IMR-90 (cell line): ENCODE measurements around the gene PCDHGA12. TPM values are rescaled to one million over a fixed set of nuclear protein-coding genes. Genes with fewer than 3 reads are reported as not detected.

Experiments used
- ATAC-seq: fragments of 200-7000 bp; cut with Tn5 transposase; 2 replicates; pipeline ENCODE4 v1.9.1; 2020; ENCODE audit warnings: low read depth, mild to moderate bottlenecking, moderate library complexity
- BruUV-seq: library from RNA; stranded (reverse); fragments of 400-500 nt; replicated peaks from 2 replicates; lab custom pipeline; 2021; lab: Mats Ljungman, UMichigan
- CTCF ChIA-PET: fragments of 300-600 bp; formaldehyde crosslinking; extraction: SDS; loops from one replicate; lab custom pipeline; 2021; ENCODE audit warnings: antibody characterized with exemption; lab: Yijun Ruan, JAX
- POLR2A ChIA-PET: fragments of 300-600 bp; sonication (Branson Sonifier 250); formaldehyde crosslinking; loops from one replicate; lab custom pipeline; 2022; ENCODE audit warnings: antibody characterized with exemption; ENCODE audit not compliant: unreplicated experiment; lab: Charles Lee
- DNase-seq: peaks from one replicate; pipeline ENCODE4 v3.0.0; 2013
- H2AFZ ChIP-seq: replicated peaks from 2 replicates; pipeline ENCODE3; 2013; ENCODE audit warnings: low read length, mild to moderate bottlenecking; ENCODE audit not compliant: poor library complexity
- H2AK5ac ChIP-seq: 2 replicates; pipeline ENCODE4 v1.6.1; 2013; ENCODE audit warnings: low read depth, low read length, inconsistent platforms
- H2AK9ac ChIP-seq: replicated peaks from 2 replicates; pipeline ENCODE3; 2013; ENCODE audit warnings: mild to moderate bottlenecking, low read depth, low read length, moderate library complexity; ENCODE audit not compliant: poor library complexity
- H2BK120ac ChIP-seq: 2 replicates; pipeline ENCODE4 v1.6.1; 2013; ENCODE audit warnings: low read depth, low read length, inconsistent platforms
- H2BK15ac ChIP-seq: 3 replicates; pipeline ENCODE4 v1.6.1; 2013; ENCODE audit warnings: low read depth, low read length, inconsistent platforms
- H2BK20ac ChIP-seq: 2 replicates; pipeline ENCODE4 v1.6.1; 2013; ENCODE audit warnings: low read depth, mild to moderate bottlenecking, inconsistent platforms, low read length, moderate library complexity
- H2BK5ac ChIP-seq: 2 replicates; pipeline ENCODE4 v1.6.1; 2013; ENCODE audit warnings: mild to moderate bottlenecking, low read depth, low read length, inconsistent platforms; ENCODE audit not compliant: poor library complexity, severe bottlenecking
- H3K14ac ChIP-seq: replicated peaks from 2 replicates; pipeline ENCODE4 v1.6.1; 2013; ENCODE audit warnings: low read depth, low read length, inconsistent platforms
- H3K18ac ChIP-seq: 2 replicates; pipeline ENCODE4 v1.6.1; 2013; ENCODE audit warnings: low read depth, low read length, control low read depth
- H3K23ac ChIP-seq: 2 replicates; pipeline ENCODE4 v1.6.1; 2013; ENCODE audit warnings: low read depth, low read length, inconsistent platforms
- H3K27ac ChIP-seq: 2 replicates; pipeline ENCODE4 v1.5.1; 2013; ENCODE audit warnings: mild to moderate bottlenecking, control low read depth, low read length; ENCODE audit not compliant: insufficient read depth
- H3K27me3 ChIP-seq: 2 replicates; pipeline ENCODE4 v1.6.1; 2013; ENCODE audit warnings: low read length; ENCODE audit not compliant: control insufficient read depth, insufficient read depth
- H3K36me3 ChIP-seq: 2 replicates; pipeline ENCODE4 v1.6.1; 2013; ENCODE audit warnings: low read length, mixed read lengths; ENCODE audit not compliant: control insufficient read depth, insufficient read depth
- H3K4ac ChIP-seq: 2 replicates; pipeline ENCODE4 v1.6.1; 2013; ENCODE audit warnings: low read depth, low read length, inconsistent platforms
- H3K4me1 ChIP-seq: 2 replicates; pipeline ENCODE4 v1.6.1; 2013; ENCODE audit warnings: low read length, mixed read lengths; ENCODE audit not compliant: control insufficient read depth, insufficient read depth
- H3K4me2 ChIP-seq: 2 replicates; pipeline ENCODE4 v1.6.1; 2013; ENCODE audit warnings: low read depth, mild to moderate bottlenecking, control low read depth, low read length, moderate library complexity
- H3K4me3 ChIP-seq: 2 replicates; pipeline ENCODE4 v1.5.1; 2013; ENCODE audit warnings: low read depth, mild to moderate bottlenecking, control low read depth, low read length, moderate library complexity; ENCODE audit not compliant: insufficient read depth
- H3K56ac ChIP-seq: 2 replicates; pipeline ENCODE4 v1.6.1; 2013; ENCODE audit warnings: low read length, inconsistent platforms; ENCODE audit not compliant: insufficient read depth; ENCODE audit errors: extremely low read depth
- H3K79me1 ChIP-seq, 2 experiments: 2 replicates each; pipeline ENCODE4 v1.6.1; 2013; ENCODE audit warnings: low read length in 2 of 2, inconsistent platforms in 1 of 2, low read depth in 1 of 2
- H3K9ac ChIP-seq: 2 replicates; pipeline ENCODE4 v1.6.1; 2013; ENCODE audit warnings: low read depth, low read length, control low read depth
- H3K9me1 ChIP-seq: 2 replicates; pipeline ENCODE4 v1.6.1; 2013; ENCODE audit warnings: low read length, inconsistent platforms; ENCODE audit not compliant: insufficient read depth
- H3K9me3 ChIP-seq: 2 replicates; pipeline ENCODE4 v1.6.1; 2013; ENCODE audit warnings: low read length; ENCODE audit not compliant: control insufficient read depth, insufficient read depth
- H4K20me1 ChIP-seq: 2 replicates; pipeline ENCODE4 v1.6.1; 2013; ENCODE audit warnings: low read length, inconsistent platforms; ENCODE audit not compliant: insufficient read depth
- H4K5ac ChIP-seq: 2 replicates; pipeline ENCODE4 v1.6.1; 2013; ENCODE audit warnings: mild to moderate bottlenecking, low read depth, low read length, control low read depth
- H4K8ac ChIP-seq, 2 experiments: 2 replicates each; pipeline ENCODE4 v1.6.1; 2013; ENCODE audit warnings: low read depth in 2 of 2, low read length in 2 of 2, control low read depth in 1 of 2, inconsistent platforms in 1 of 2
- H4K91ac ChIP-seq: 2 replicates; pipeline ENCODE4 v1.6.1; 2013; ENCODE audit warnings: low read depth, low read length, inconsistent platforms; ENCODE audit not compliant: insufficient read depth
- CEBPB ChIP-seq: IDR thresholded peaks from 2 replicates; pipeline ENCODE4 v1.6.1; 2012; ENCODE audit warnings: low read depth, low read length, improper control_type of control experiment
- FOS ChIP-seq: fragments of 150-350 bp; IDR thresholded peaks from 2 replicates; pipeline ENCODE4 v1.6.1; 2016; ENCODE audit warnings: low read depth, low read length
- MAZ ChIP-seq: IDR thresholded peaks from 2 replicates; pipeline ENCODE4 v1.6.1; 2012; ENCODE audit warnings: low read depth, mild to moderate bottlenecking, low read length, improper control_type of control experiment, moderate library complexity, borderline replicate concordance
- SMC3 ChIP-seq: fragments of 150-350 bp; IDR thresholded peaks from 2 replicates; pipeline ENCODE4 v1.6.1; 2016; ENCODE audit warnings: low read depth, mild to moderate bottlenecking, antibody characterized with exemption, low read length, moderate library complexity
- USF2 ChIP-seq: fragments of 150-350 bp; IDR thresholded peaks from 2 replicates; pipeline ENCODE4 v1.6.1; 2017; ENCODE audit warnings: mild to moderate bottlenecking, antibody characterized with exemption, low read length, low read depth
- WGBS, 2 experiments: methylation state at CpG; one replicate each; pipeline versions ENCODE4 v1.1.5 to v1.1.7; 2013; ENCODE audit warnings: missing lambda C conversion rate in 2 of 2; ENCODE audit not compliant: insufficient read length in 1 of 2; ENCODE audit errors: extremely low coverage in 2 of 2; 5-methylcytosine and 5-hydroxymethylcytosine counted together
- dilution Hi-C: fragments of 300-500 bp; cut with HindIII; formaldehyde crosslinking; loops from one replicate; pipeline ENCODE4 v1.14.3; 2018; ENCODE audit warnings: low sequenced_read_pairs; ENCODE audit not compliant: unreplicated experiment
- in situ Hi-C: fragments of 300-500 bp; cut with MboI; formaldehyde crosslinking; loops from 3 replicates; pipeline ENCODE4 v1.14.3; 2019; ENCODE audit warnings: low sequenced_read_pairs, inconsistent platforms, mixed read lengths
- intact Hi-C: fragments of 100-400 bp; cut with micrococcal nuclease; formaldehyde crosslinking; loops from 2 replicates; pipeline ENCODE4 v1.10.0; 2022
- polyA plus RNA-seq, 3 experiments: library from polyadenylated mRNA; depleted of rRNA; stranded (reverse); fragments of >200 nt; gene quantifications; 2 replicates each; pipeline ENCODE4 v1.2.3, GENCODE V29; 2012; ENCODE audit warnings: low replicate concordance in 1 of 3
- total RNA-seq: library from RNA; depleted of rRNA; stranded (reverse); fragments of >200 nt; gene quantifications from 2 replicates; pipeline ENCODE4 v1.2.3, GENCODE V29; 2012

PCDHGA12 gene
- total and polyA plus RNA-seq, 2 of the 4 experiments (the other 2 are of a cell fraction), result 7.9 to 8.8 TPM

- in situ Hi-C loops (no loop called here), intact Hi-C loops (no loop called here), dilution Hi-C loops (no loop called here)
- no peaks in the 10 kb centered on the region for H3K27me3 ChIP-seq
- no peak overlapping the region for H4K91ac ChIP-seq
- WGBS, 2 experiments, result 44% methylated on average over 60 of the region's 77 CpGs; no CpG with 5 or more reads in 1 of the 2 experiments
- peaks cover 7% of the 10 kb centered on the region in 2 experiments; a peak in 3 of 4 replicates for H3K79me1 ChIP-seq
- no peaks in the 10 kb centered on the region for H3K9me1 ChIP-seq
- H3K27ac ChIP-seq, result no peak overlapping the region
- H3K18ac ChIP-seq, result no peak overlapping the region
- H4K5ac ChIP-seq, result no peak overlapping the region
- H2BK15ac ChIP-seq, result no peak overlapping the region
- no peak for DNase-seq
- no peak overlapping the region for H3K9ac ChIP-seq
- H2AFZ ChIP-seq, result no peak overlapping the region
- H2AK9ac ChIP-seq, result no peak overlapping the region
- no peak overlapping the region for H3K56ac ChIP-seq
- no peak for ATAC-seq
- H3K36me3 ChIP-seq, result peaks cover 20% of the 10 kb centered on the region
- no peak overlapping the region for H4K8ac ChIP-seq
- H4K20me1 ChIP-seq, result no peaks in the 10 kb centered on the region
- H3K4ac ChIP-seq, result no peak overlapping the region
- peaks cover 1% of the 10 kb centered on the region; the same call in 1 of the 2 replicates for H3K4me1 ChIP-seq
- H3K4me3 ChIP-seq, result no peak overlapping the region
- no peak overlapping the region for H3K14ac ChIP-seq
- H2AK5ac ChIP-seq, result no peak overlapping the region
- TF ChIP-seq MAZ (no peak), FOS (no peak), CEBPB (no peak), SMC3 (no peak), USF2 (no peak)
- peaks cover 53% of the 10 kb centered on the region for H3K9me3 ChIP-seq
- ChIA-PET CTCF (no interaction called here), POLR2A (no interaction called here)
- no peak overlapping the region for H3K23ac ChIP-seq
- no TSS peak for BruUV-seq
- no peak overlapping the region for H2BK5ac ChIP-seq
- no peak overlapping the region for H2BK120ac ChIP-seq
- no peak overlapping the region for H2BK20ac ChIP-seq
- no peak overlapping the region for H3K4me2 ChIP-seq
Observed at GRCh38 chr5:141389153-141390042, 40.9 kb upstream of the PCDHGA12 start.
